HepG2 (cell line): ENCODE measurements around the gene LMTK2. TPM values are rescaled to one million over a fixed set of nuclear protein-coding genes. Genes with fewer than 3 reads are reported as not detected.
A peak's percentile ranks its signal among the peaks of the same experiment; 100 is the strongest.

Source experiments
- BCLAF1 ChIP-seq: fragments of 450-650 bp; IDR thresholded peaks from 2 replicates; pipeline ENCODE4 v1.6.1; 2017; ENCODE audit warnings: mild to moderate bottlenecking
- DR1 ChIP-seq: sonication (generic); formaldehyde crosslinking; IDR thresholded peaks from 2 replicates; pipeline ENCODE4 v1.8.0; 2021; ENCODE audit warnings: mild to moderate bottlenecking, missing genetic modification reagents, inconsistent platforms
- HOMEZ ChIP-seq: IDR thresholded peaks from 2 replicates; pipeline ENCODE4 v1.6.1; 2016; ENCODE audit warnings: low read depth
- IRF9 ChIP-seq: sonication (generic); formaldehyde crosslinking; IDR thresholded peaks from 2 replicates; pipeline ENCODE4 v1.8.0; 2022; ENCODE audit warnings: missing genetic modification reagents, mild to moderate bottlenecking, borderline replicate concordance
- LBX2 ChIP-seq: sonication (generic); formaldehyde crosslinking; IDR thresholded peaks from 2 replicates; pipeline ENCODE4 v1.5.0; 2020; ENCODE audit warnings: missing genetic modification reagents, mild to moderate bottlenecking, borderline replicate concordance
- MTA3 ChIP-seq: sonication (generic); formaldehyde crosslinking; IDR thresholded peaks from 2 replicates; pipeline ENCODE4 v1.4.0; 2020; ENCODE audit warnings: missing genetic modification reagents
- SALL1 ChIP-seq: sonication (generic); formaldehyde crosslinking; IDR thresholded peaks from 2 replicates; pipeline ENCODE4 v1.8.0; 2022; ENCODE audit warnings: mild to moderate bottlenecking, missing genetic modification reagents
- STAT6 ChIP-seq: sonication (generic); formaldehyde crosslinking; IDR thresholded peaks from 2 replicates; pipeline ENCODE4 v1.4.0; 2020; ENCODE audit warnings: missing genetic modification reagents, mild to moderate bottlenecking, borderline replicate concordance
- ZBTB34 ChIP-seq: sonication (generic); formaldehyde crosslinking; IDR thresholded peaks from 2 replicates; pipeline ENCODE4 v1.8.0; 2022; ENCODE audit warnings: mild to moderate bottlenecking, missing genetic modification reagents
- ZNF142 ChIP-seq: sonication (generic); formaldehyde crosslinking; IDR thresholded peaks from 2 replicates; pipeline ENCODE4 v1.4.0; 2020; ENCODE audit warnings: missing genetic modification reagents
- polyA plus RNA-seq, 8 experiments: library from polyadenylated mRNA; depleted of rRNA in 3 of 8; stranded (reverse) in 7 of 8; unstranded in 1 of 8; fragments of >200 nt; fragmentation: Illumina TruSeq in 4 of 8; extraction: Trizol in 4 of 8; gene quantifications; 2 replicates each; pipeline versions ENCODE4 v1.2.1 to v1.2.3, GENCODE V29; 2011 to 2016; ENCODE audit warnings: low read depth in 4 of 8, missing spikeins in 1 of 8, mixed read lengths in 1 of 8; ENCODE audit not compliant: insufficient read depth in 1 of 8
- total RNA-seq, 5 experiments: library from RNA; depleted of rRNA; stranded (reverse); fragments of >200 nt; fragmentation: Illumina TruSeq; extraction: Trizol; gene quantifications; 2 replicates each; pipeline ENCODE4 v1.2.3, GENCODE V29; 2016; ENCODE audit warnings: low read depth in 1 of 5

The LMTK2 gene
- total and polyA plus RNA-seq, 2 of the 13 experiments (the other 11 are each of a cell fraction or from before 2014, with no cell fraction given) = 9.5 to 11.7 TPM

GRCh38 chr7:98251601-98252424 lies 145.2 kb downstream of the LMTK2 start, which contains the start of gene TECPR1 (continued):
- TF ChIP-seq ZNF142 (0 out of 2 replicates have a peak, but pooled peaks have one; percentile 21), HOMEZ (CRISPR knock-in tag) (0 out of 2 replicates have a peak, but pooled peaks have one; percentile 27), DR1 (CRISPR knock-in tag) (peak; percentile 78), IRF9 (CRISPR knock-in tag) (peak; percentile 91), MTA3 (no peak), BCLAF1 (no peak), STAT6 (CRISPR knock-in tag) (0 out of 2 replicates have a peak, but pooled peaks have one; percentile 38), LBX2 (CRISPR knock-in tag) (peak; percentile 93; the same call in 1 of the 2 replicates), SALL1 (peak; percentile 82), ZBTB34 (CRISPR knock-in tag) (no peak)
